ENCODE data around the gene AKAP5. TPM values are rescaled to one million over a fixed set of nuclear protein-coding genes. Genes with fewer than 3 reads are reported as not detected.

AKAP5 gene
- total RNA-seq (1 to 10 TPM; 1.7 to 2.9 TPM), polyA plus RNA-seq (ENCODE audit: insufficient read length in 6 of 6) (1 to 10 TPM; 2.0 to 3.6 (median 2.9) TPM)
- long read RNA-seq, donor 1, full-length matches to known transcripts, result 9 of 9 reads
- long read RNA-seq, donor 1, partial matches to known transcripts, result 0 of 9 reads
- long read RNA-seq, donor 1, other reads (novel, unspliced or antisense), result 0 of 9 reads
- long read RNA-seq, donor 2, full-length matches to known transcripts, result 3 of 3 reads
- long read RNA-seq, donor 2, partial matches to known transcripts, result 0 of 3 reads
- long read RNA-seq, donor 2, other reads (novel, unspliced or antisense), result 0 of 3 reads
- long read RNA-seq, donor 3, full-length matches to known transcripts, result 6 of 6 reads
- long read RNA-seq, donor 3, partial matches to known transcripts, result 0 of 6 reads
- long read RNA-seq, donor 3, other reads (novel, unspliced or antisense), result 0 of 6 reads
- long read RNA-seq, donor 4, full-length matches to known transcripts, result 1 of 1 reads
- long read RNA-seq, donor 4, partial matches to known transcripts, result 0 of 1 reads
- long read RNA-seq, donor 4, other reads (novel, unspliced or antisense), result 0 of 1 reads
- long read RNA-seq, donor 5, full-length matches to known transcripts, result 6 of 6 reads
- long read RNA-seq, donor 5, partial matches to known transcripts, result 0 of 6 reads
- long read RNA-seq, donor 5, other reads (novel, unspliced or antisense), result 0 of 6 reads
- long read RNA-seq, donor 6, partial matches to known transcripts, result 0 of 3 reads
- long read RNA-seq, donor 6, other reads (novel, unspliced or antisense), result 0 of 3 reads
- long read RNA-seq, donor 7, partial matches to known transcripts, result 0 of 1 reads
- long read RNA-seq, donor 7, other reads (novel, unspliced or antisense), result 0 of 1 reads
- long read RNA-seq, donor 8, full-length matches to known transcripts, result 4 of 4 reads
- long read RNA-seq, donor 8, partial matches to known transcripts, result 0 of 4 reads
- long read RNA-seq, donor 8, other reads (novel, unspliced or antisense), result 0 of 4 reads
- long read RNA-seq, donor 9, result 0 reads
- long read RNA-seq, donor 10, result 0 reads
- long read RNA-seq, donor 11, full-length matches to known transcripts, result 11 of 11 reads
- long read RNA-seq, donor 11, partial matches to known transcripts, result 0 of 11 reads
- long read RNA-seq, donor 11, other reads (novel, unspliced or antisense), result 0 of 11 reads
- long read RNA-seq, donor 12, full-length matches to known transcripts, result 1 of 1 reads
- long read RNA-seq, donor 12, partial matches to known transcripts, result 0 of 1 reads
- long read RNA-seq, donor 12, other reads (novel, unspliced or antisense), result 0 of 1 reads

GRCh38 chr14:64465191-64465822 is at the start of gene AKAP5:
Gene AKAP5, plus strand, starts transcription at chr14:64465499. Its CDS starts 2,896 bp downstream, at chr14:64468395.
- peaks cover 0 to 5% of the 10 kb centered on the region in 2 donors for H3K36me3 ChIP-seq
- peak within 1 kb of the TSS; percentile 55 to 70 for H3K4me3 ChIP-seq
- TF ChIP-seq CTCF (IDR thresholded peaks at IDR 0.05), result no peak
- peaks cover 0 to 24% of the 10 kb centered on the region in 2 donors for H3K27me3 ChIP-seq
- DNase-seq, result peak; percentile 55 to 87 (median 74)
- H3K27ac ChIP-seq, result peak within 1 kb of the TSS in 1 of 2 donors; percentile 45
- ATAC-seq, result peak; percentile 98
- no peaks in the 10 kb centered on the region for H3K9me3 ChIP-seq
- intact Hi-C loops (cut with DNase I), result no loop called here
- peaks cover 0 to 13% of the 10 kb centered on the region in 2 donors for H3K4me1 ChIP-seq

- Histone ChIP-seq H3K27ac (no peak overlapping the region), H3K4me1 (no peaks in the 10 kb centered on the region), H3K36me3 (peaks cover 0 to 85% of the 10 kb centered on the region in 2 donors), H3K27me3 (no peaks in the 10 kb centered on the region), H3K9me3 (no peaks in the 10 kb centered on the region), H3K4me3 (no peak overlapping the region)
- ATAC-seq (no peak), DNase-seq (no peak)
- no peak for TF ChIP-seq CTCF (IDR thresholded peaks at IDR 0.05)
- intact Hi-C loops (cut with DNase I), result no loop called here
Measured at GRCh38 chr14:64416348-64416932, 48.9 kb upstream of the AKAP5 start.

GRCh38 chr14:64417055-64417770 is 48.1 kb upstream of the AKAP5 start:
- Histone ChIP-seq H3K27me3 (no peaks in the 10 kb centered on the region), H3K36me3 (peaks cover 0 to 85% of the 10 kb centered on the region in 2 donors), H3K27ac (no peak overlapping the region), H3K4me3 (no peak overlapping the region), H3K4me1 (no peaks in the 10 kb centered on the region), H3K9me3 (no peaks in the 10 kb centered on the region)
- DNase-seq (no peak), ATAC-seq (peak; percentile 37)
- no peak for TF ChIP-seq CTCF (IDR thresholded peaks at IDR 0.05)
- intact Hi-C loops (cut with DNase I), result no loop called here

- ATAC-seq (no peak), DNase-seq (no peak)
- intact Hi-C loops (cut with DNase I), result no loop called here
- Histone ChIP-seq H3K36me3 (peaks cover 0 to 85% of the 10 kb centered on the region in 2 donors), H3K27ac (no peak overlapping the region), H3K4me1 (no peaks in the 10 kb centered on the region), H3K4me3 (no peak overlapping the region), H3K9me3 (no peaks in the 10 kb centered on the region), H3K27me3 (no peaks in the 10 kb centered on the region)
- TF ChIP-seq CTCF (IDR thresholded peaks at IDR 0.05), result no peak
Measured at GRCh38 chr14:64417771-64418125, 47.6 kb upstream of the AKAP5 start.
